WI38 (cell line): ENCODE data around the gene PARK7.
"Not testable (repeated sequence)": the region's sequence is repeated elsewhere in the genome, so short reads cannot be mapped to it uniquely, and the experiment has no call there.

Source experiments
- H3K4me3 ChIP-seq: 2 replicates; pipeline ENCODE4 v1.5.1; 2011; ENCODE audit warnings: low read depth, mild to moderate bottlenecking, control low read depth, low read length
- TF ChIP-seq, protein P1 (sequence below): IDR thresholded peaks from 2 replicates; pipeline ENCODE4 v1.5.1; 2012; ENCODE audit warnings: low read depth, mild to moderate bottlenecking, control low read depth, low read length

The PARK7 gene

DNA sequence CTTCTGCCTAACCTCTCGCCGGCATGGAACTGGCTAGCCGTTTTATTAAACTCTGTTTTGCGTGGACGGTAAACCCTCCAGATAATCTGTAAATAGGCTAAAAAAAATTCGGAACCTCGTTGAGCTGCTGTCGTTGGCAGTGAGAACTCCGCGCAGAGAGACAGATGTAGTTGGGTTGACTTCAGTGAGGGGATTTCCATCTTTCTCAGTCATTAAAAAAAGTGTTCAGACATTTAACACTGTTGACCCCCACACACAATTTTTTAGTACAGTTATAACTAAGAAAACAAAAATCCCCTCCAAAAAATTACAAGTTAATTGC is 464 bp downstream of the PARK7 start:
- TF ChIP-seq, protein P1, sequence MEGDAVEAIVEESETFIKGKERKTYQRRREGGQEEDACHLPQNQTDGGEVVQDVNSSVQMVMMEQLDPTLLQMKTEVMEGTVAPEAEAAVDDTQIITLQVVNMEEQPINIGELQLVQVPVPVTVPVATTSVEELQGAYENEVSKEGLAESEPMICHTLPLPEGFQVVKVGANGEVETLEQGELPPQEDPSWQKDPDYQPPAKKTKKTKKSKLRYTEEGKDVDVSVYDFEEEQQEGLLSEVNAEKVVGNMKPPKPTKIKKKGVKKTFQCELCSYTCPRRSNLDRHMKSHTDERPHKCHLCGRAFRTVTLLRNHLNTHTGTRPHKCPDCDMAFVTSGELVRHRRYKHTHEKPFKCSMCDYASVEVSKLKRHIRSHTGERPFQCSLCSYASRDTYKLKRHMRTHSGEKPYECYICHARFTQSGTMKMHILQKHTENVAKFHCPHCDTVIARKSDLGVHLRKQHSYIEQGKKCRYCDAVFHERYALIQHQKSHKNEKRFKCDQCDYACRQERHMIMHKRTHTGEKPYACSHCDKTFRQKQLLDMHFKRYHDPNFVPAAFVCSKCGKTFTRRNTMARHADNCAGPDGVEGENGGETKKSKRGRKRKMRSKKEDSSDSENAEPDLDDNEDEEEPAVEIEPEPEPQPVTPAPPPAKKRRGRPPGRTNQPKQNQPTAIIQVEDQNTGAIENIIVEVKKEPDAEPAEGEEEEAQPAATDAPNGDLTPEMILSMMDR: no peak

DNA sequence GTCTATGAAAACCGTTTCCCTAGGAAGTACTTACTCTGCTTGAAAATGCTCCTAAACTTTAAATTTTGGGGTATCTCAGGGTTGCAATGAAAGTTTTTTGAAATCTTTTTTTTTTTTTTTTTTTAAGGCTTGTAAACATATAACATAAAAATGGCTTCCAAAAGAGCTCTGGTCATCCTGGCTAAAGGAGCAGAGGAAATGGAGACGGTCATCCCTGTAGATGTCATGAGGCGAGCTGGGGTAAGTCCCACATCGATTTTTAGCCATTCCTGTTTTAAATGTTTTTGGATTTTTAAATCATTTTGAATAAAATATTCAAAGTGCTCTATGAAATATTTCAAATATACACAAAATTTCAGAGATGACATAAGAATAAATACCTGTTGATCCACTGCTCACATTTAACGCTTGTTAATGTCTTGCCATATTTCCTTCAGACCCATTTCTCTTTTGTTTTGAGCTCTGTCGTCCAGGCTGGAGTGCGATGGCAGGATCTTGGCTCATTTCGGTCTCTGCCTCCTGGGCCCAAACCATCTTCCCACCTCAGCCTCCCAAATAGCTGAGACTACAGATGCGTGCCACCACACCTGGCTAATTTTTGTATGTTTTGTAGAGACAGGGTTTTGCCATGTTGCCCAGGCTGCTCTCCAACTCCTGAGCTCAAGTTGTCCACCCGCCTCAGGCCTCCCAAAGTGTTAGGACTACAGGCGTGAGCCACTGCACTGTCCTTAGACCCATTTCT is 1.3 kb downstream of the PARK7 start:
- peak overlapping the region; percentile 72 for H3K4me3 ChIP-seq
- TF ChIP-seq, protein P1: no peak

More for the DNA sequence above, 464 bp downstream of the PARK7 start:
- peak overlapping the region; percentile 72 for H3K4me3 ChIP-seq

DNA sequence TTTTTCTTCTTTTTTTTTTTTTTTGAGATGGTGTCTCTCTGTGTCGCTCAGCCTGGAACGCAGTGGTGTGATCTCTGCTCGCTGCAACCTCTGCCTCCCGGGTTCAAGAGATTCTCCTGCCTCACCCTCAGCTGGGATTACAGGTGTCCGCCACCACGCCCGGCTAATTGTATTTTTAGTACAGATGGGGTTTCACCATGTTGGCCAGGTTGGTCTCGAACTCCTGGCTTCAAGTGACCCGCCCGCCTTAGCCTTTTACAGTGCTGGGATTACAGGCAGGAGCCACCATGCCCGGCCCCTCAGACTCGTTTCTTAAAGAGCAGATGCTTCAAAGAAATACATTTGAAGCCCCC is 1.8 kb downstream of the PARK7 start:
- not testable (repeated sequence) for H3K4me3 ChIP-seq

DNA sequence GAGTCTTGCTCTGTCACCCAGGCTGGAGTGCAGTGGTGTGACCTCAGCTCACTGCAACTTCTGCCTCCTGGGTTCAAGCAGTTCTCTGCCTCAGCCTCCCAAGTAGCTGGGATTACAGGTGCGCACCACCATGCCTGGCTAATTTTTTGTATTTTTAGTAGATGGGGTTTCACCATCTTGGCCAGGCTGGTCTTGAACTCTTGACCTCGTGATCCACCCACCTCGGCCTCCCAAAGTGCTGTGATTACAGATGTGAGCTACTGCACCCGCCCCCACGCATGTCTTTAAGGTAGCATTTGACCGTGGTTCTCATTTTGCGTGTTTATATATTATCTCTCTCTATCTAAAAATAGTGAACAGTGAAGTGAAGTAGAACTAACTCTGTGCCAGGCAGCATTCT is 2.3 kb downstream of the PARK7 start:
- not testable (repeated sequence) for H3K4me3 ChIP-seq

DNA sequence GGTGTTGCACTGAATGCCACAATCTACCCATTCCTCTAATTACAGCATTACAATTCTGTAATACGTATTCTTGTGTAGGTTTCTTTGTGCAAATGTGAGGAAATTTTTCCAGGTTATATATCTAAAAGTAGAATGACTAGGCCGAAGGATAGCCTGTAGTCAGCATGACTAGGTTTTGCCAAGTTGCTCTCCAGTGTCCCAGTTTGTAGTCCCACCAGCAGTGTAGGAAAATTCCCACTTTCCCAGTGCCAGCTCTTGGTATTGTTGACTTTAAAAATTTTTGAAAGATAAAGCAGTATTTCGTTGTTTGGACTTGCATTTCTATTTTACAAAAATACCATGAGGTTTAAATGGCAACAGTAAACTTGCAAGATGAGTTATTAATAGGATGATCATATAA is 3.0 kb downstream of the PARK7 start:
- TF ChIP-seq, protein P1: no peak
- H3K4me3 ChIP-seq: no peak overlapping the region

DNA sequence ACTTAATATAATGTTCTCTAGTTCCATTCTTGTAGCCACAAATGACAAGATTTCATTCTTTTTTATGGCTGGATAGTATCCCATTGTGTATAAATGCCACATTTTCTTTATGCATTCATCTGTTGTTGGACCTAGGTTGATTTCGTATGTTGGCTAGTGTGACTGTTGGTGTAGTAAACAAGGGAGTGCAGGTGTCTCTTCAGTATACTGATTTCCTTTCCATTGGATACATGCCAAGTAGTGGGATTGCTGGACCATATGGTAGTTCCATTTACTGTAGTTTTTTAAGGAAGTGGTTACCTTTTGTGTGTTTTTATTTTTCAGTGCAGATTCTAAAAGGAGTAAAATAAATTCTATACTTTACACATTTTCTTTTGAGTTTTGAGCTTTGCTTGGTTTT is 5.7 kb downstream of the PARK7 start:
- TF ChIP-seq, protein P1: no peak
- no peak overlapping the region for H3K4me3 ChIP-seq

DNA sequence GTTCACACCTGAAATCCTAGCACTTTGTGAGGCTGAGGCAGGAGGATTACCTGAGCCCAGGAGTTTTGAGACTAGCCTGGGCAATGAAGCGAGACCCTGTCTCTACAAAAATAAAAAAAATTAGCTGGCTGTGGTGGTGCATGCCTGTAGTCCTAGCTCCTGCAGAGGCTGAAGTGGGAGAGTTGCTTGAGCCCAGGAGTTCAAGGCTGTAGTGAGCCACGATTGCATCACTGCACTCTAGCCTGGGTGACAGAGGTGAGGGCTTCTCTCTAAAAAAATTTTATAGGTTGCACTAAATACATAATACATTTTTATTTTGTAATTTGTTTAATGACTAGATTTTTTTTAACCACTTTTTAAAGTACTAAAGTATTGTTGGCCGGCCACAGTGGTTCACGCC is 6.1 kb downstream of the PARK7 start:
- no peak overlapping the region for H3K4me3 ChIP-seq
- TF ChIP-seq, protein P1: no peak

DNA sequence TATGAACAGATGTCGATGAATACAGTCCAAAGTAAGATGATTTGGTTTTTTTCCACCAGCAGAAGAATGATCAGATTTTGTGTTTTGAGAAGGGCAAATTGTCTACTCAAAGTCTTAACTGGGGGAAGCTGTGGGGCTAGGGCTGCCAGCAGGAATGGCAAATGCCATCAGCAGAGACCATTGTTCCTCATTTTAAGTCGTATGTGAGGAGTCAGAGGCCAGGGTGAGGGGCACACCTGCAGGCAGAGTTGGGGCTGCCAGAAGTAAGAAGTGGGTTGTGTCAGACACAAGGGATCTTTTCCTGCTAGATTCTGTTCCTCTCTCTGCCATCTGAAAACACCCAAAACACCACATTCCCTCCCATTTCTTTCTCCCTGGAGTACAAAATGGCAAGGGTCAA is 8.7 kb downstream of the PARK7 start:
- TF ChIP-seq, protein P1: no peak
- no peak overlapping the region for H3K4me3 ChIP-seq

DNA sequence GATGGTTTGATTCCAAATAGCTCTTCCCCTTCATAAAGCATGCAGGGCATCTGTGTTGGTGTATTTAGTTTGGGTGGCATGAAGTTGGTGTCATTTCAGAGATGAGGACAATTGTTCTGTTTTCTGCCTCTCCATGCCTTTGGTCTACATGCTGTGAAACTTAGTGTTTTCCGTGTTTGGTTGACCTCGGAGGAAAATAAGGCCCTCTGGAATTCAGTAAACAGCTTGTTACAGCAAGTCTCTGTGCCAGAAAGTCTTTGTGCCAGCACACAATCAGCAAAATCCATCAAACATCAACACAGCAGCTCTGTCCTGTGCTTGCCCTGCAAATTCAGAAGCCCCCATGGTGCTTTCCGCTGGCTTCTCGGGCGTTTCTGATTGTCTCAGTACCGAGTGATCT is 9.5 kb downstream of the PARK7 start:
- no peak overlapping the region for H3K4me3 ChIP-seq
- TF ChIP-seq, protein P1: no peak
